Measurements from ENCODE around the gene CARMIL1.

The CARMIL1 gene

GRCh38 chr6:25472306-25472705 lies 193.1 kb downstream of the CARMIL1 start:
- H3K9me3 ChIP-seq (ENCODE audit: control insufficient read depth, low read length), result peaks cover 4% of the 10 kb centered on the region
- H3K4me3 ChIP-seq (ENCODE audit: extremely low read depth, insufficient read depth, low read length, poor library complexity, severe bottlenecking), result no peak overlapping the region
- peaks cover 7% of the 10 kb centered on the region for H3K36me3 ChIP-seq (ENCODE audit: control insufficient read depth, insufficient read depth, low read length)
- H3K27ac ChIP-seq (ENCODE audit: low read depth, low read length, severe bottlenecking), result no peak overlapping the region
- no peaks in the 10 kb centered on the region for H3K4me1 ChIP-seq (ENCODE audit: control insufficient read depth, insufficient read depth, low read length, poor library complexity, severe bottlenecking)
- WGBS, 2 experiments (ENCODE audit: insufficient coverage in 2 of 2), result no CpG with 5 or more reads among the region's 3 CpGs

- no peak overlapping the region for H3K27ac ChIP-seq (ENCODE audit: low read depth, low read length, severe bottlenecking)
- peaks cover 7% of the 10 kb centered on the region for H3K36me3 ChIP-seq (ENCODE audit: control insufficient read depth, insufficient read depth, low read length)
- H3K4me1 ChIP-seq (ENCODE audit: control insufficient read depth, insufficient read depth, low read length, poor library complexity, severe bottlenecking), result no peaks in the 10 kb centered on the region
- H3K9me3 ChIP-seq (ENCODE audit: control insufficient read depth, low read length), result peaks cover 4% of the 10 kb centered on the region
- WGBS, 2 experiments (ENCODE audit: insufficient coverage in 2 of 2), result 83% methylated on average over 1 of the region's 3 CpGs; no CpG with 5 or more reads in 1 of the 2 experiments
- H3K4me3 ChIP-seq (ENCODE audit: extremely low read depth, insufficient read depth, low read length, poor library complexity, severe bottlenecking), result no peak overlapping the region
These were observed 193.7 kb downstream of the CARMIL1 start for GRCh38 chr6:25472906-25473305.

- no peak overlapping the region for H3K27ac ChIP-seq (ENCODE audit: low read depth, low read length, severe bottlenecking)
- H3K4me1 ChIP-seq (ENCODE audit: control insufficient read depth, insufficient read depth, low read length, poor library complexity, severe bottlenecking), result no peaks in the 10 kb centered on the region
- H3K9me3 ChIP-seq (ENCODE audit: control insufficient read depth, low read length), result peaks cover 4% of the 10 kb centered on the region
- no CpG with 5 or more reads among the region's 3 CpGs for WGBS, 2 experiments (ENCODE audit: insufficient coverage in 2 of 2)
- peaks cover 7% of the 10 kb centered on the region for H3K36me3 ChIP-seq (ENCODE audit: control insufficient read depth, insufficient read depth, low read length)
- no peak overlapping the region for H3K4me3 ChIP-seq (ENCODE audit: extremely low read depth, insufficient read depth, low read length, poor library complexity, severe bottlenecking)
These were observed 194.3 kb downstream of the CARMIL1 start for GRCh38 chr6:25473447-25473846.

- WGBS, 2 experiments (ENCODE audit: insufficient coverage in 2 of 2), result 93 to 97% methylated on average over 3 of the region's 3 CpGs
- Histone ChIP-seq H3K27ac (ENCODE audit: low read depth, low read length, severe bottlenecking) (no peak overlapping the region), H3K36me3 (ENCODE audit: control insufficient read depth, insufficient read depth, low read length) (peaks cover 7% of the 10 kb centered on the region), H3K4me1 (ENCODE audit: control insufficient read depth, insufficient read depth, low read length, poor library complexity, severe bottlenecking) (no peaks in the 10 kb centered on the region), H3K4me3 (ENCODE audit: extremely low read depth, insufficient read depth, low read length, poor library complexity, severe bottlenecking) (no peak overlapping the region), H3K9me3 (ENCODE audit: control insufficient read depth, low read length) (peaks cover 4% of the 10 kb centered on the region)
These were observed 197.0 kb downstream of the CARMIL1 start for GRCh38 chr6:25476126-25476525.

GRCh38 chr6:25477006-25477590 lies 197.9 kb downstream of the CARMIL1 start:
- WGBS, 2 experiments (ENCODE audit: insufficient coverage in 2 of 2), result no CpG with 5 or more reads among the region's 4 CpGs
- peaks cover 4% of the 10 kb centered on the region for H3K9me3 ChIP-seq (ENCODE audit: control insufficient read depth, low read length)
- H3K27ac ChIP-seq (ENCODE audit: low read depth, low read length, severe bottlenecking), result peak overlapping the region; percentile 77
- H3K4me3 ChIP-seq (ENCODE audit: extremely low read depth, insufficient read depth, low read length, poor library complexity, severe bottlenecking), result no peak overlapping the region
- no peaks in the 10 kb centered on the region for H3K4me1 ChIP-seq (ENCODE audit: control insufficient read depth, insufficient read depth, low read length, poor library complexity, severe bottlenecking)
- H3K36me3 ChIP-seq (ENCODE audit: control insufficient read depth, insufficient read depth, low read length), result peaks cover 7% of the 10 kb centered on the region

GRCh38 chr6:25478973-25479372 lies 199.8 kb downstream of the CARMIL1 start:
- H3K4me3 ChIP-seq (ENCODE audit: extremely low read depth, insufficient read depth, low read length, poor library complexity, severe bottlenecking), result no peak overlapping the region
- WGBS, 2 experiments (ENCODE audit: insufficient coverage in 2 of 2), result no CpG with 5 or more reads among the region's 1 CpG
- H3K9me3 ChIP-seq (ENCODE audit: control insufficient read depth, low read length), result peaks cover 4% of the 10 kb centered on the region
- H3K36me3 ChIP-seq (ENCODE audit: control insufficient read depth, insufficient read depth, low read length), result no peaks in the 10 kb centered on the region
- H3K27ac ChIP-seq (ENCODE audit: low read depth, low read length, severe bottlenecking), result no peak overlapping the region
- no peaks in the 10 kb centered on the region for H3K4me1 ChIP-seq (ENCODE audit: control insufficient read depth, insufficient read depth, low read length, poor library complexity, severe bottlenecking)

- Histone ChIP-seq H3K36me3 (ENCODE audit: control insufficient read depth, insufficient read depth, low read length) (no peaks in the 10 kb centered on the region), H3K27ac (ENCODE audit: low read depth, low read length, severe bottlenecking) (no peak overlapping the region), H3K9me3 (ENCODE audit: control insufficient read depth, low read length) (peaks cover 1% of the 10 kb centered on the region), H3K4me3 (ENCODE audit: extremely low read depth, insufficient read depth, low read length, poor library complexity, severe bottlenecking) (no peak overlapping the region), H3K4me1 (ENCODE audit: control insufficient read depth, insufficient read depth, low read length, poor library complexity, severe bottlenecking) (no peaks in the 10 kb centered on the region)
- WGBS, 2 experiments (ENCODE audit: insufficient coverage in 2 of 2), result no CpG with 5 or more reads among the region's 1 CpG
These were observed 202.1 kb downstream of the CARMIL1 start for GRCh38 chr6:25481267-25481666.

- Histone ChIP-seq H3K36me3 (ENCODE audit: control insufficient read depth, insufficient read depth, low read length) (no peaks in the 10 kb centered on the region), H3K4me1 (ENCODE audit: control insufficient read depth, insufficient read depth, low read length, poor library complexity, severe bottlenecking) (no peaks in the 10 kb centered on the region), H3K4me3 (ENCODE audit: extremely low read depth, insufficient read depth, low read length, poor library complexity, severe bottlenecking) (no peak overlapping the region), H3K9me3 (ENCODE audit: control insufficient read depth, low read length) (no peaks in the 10 kb centered on the region), H3K27ac (ENCODE audit: low read depth, low read length, severe bottlenecking) (no peak overlapping the region)
- no CpG with 5 or more reads among the region's 1 CpG for WGBS, 2 experiments (ENCODE audit: insufficient coverage in 2 of 2)
These were observed 203.8 kb downstream of the CARMIL1 start for GRCh38 chr6:25482996-25483395.

GRCh38 chr6:25483943-25484342 lies 204.8 kb downstream of the CARMIL1 start:
- Histone ChIP-seq H3K9me3 (ENCODE audit: control insufficient read depth, low read length) (no peaks in the 10 kb centered on the region), H3K4me3 (ENCODE audit: extremely low read depth, insufficient read depth, low read length, poor library complexity, severe bottlenecking) (no peak overlapping the region), H3K36me3 (ENCODE audit: control insufficient read depth, insufficient read depth, low read length) (no peaks in the 10 kb centered on the region), H3K4me1 (ENCODE audit: control insufficient read depth, insufficient read depth, low read length, poor library complexity, severe bottlenecking) (no peaks in the 10 kb centered on the region), H3K27ac (ENCODE audit: low read depth, low read length, severe bottlenecking) (no peak overlapping the region)
- WGBS, 2 experiments (ENCODE audit: insufficient coverage in 2 of 2), result 92 to 98% methylated on average over 3 of the region's 5 CpGs

GRCh38 chr6:25484900-25485299 lies 205.7 kb downstream of the CARMIL1 start:
- Histone ChIP-seq H3K4me3 (ENCODE audit: extremely low read depth, insufficient read depth, low read length, poor library complexity, severe bottlenecking) (no peak overlapping the region), H3K27ac (ENCODE audit: low read depth, low read length, severe bottlenecking) (no peak overlapping the region), H3K36me3 (ENCODE audit: control insufficient read depth, insufficient read depth, low read length) (no peaks in the 10 kb centered on the region), H3K4me1 (ENCODE audit: control insufficient read depth, insufficient read depth, low read length, poor library complexity, severe bottlenecking) (peaks cover 1% of the 10 kb centered on the region), H3K9me3 (ENCODE audit: control insufficient read depth, low read length) (no peaks in the 10 kb centered on the region)
- 80% methylated on average over 1 of the region's 4 CpGs; no CpG with 5 or more reads in 1 of the 2 experiments for WGBS, 2 experiments (ENCODE audit: insufficient coverage in 2 of 2)

- Histone ChIP-seq H3K9me3 (ENCODE audit: control insufficient read depth, low read length) (no peaks in the 10 kb centered on the region), H3K36me3 (ENCODE audit: control insufficient read depth, insufficient read depth, low read length) (no peaks in the 10 kb centered on the region), H3K27ac (ENCODE audit: low read depth, low read length, severe bottlenecking) (no peak overlapping the region), H3K4me3 (ENCODE audit: extremely low read depth, insufficient read depth, low read length, poor library complexity, severe bottlenecking) (no peak overlapping the region), H3K4me1 (ENCODE audit: control insufficient read depth, insufficient read depth, low read length, poor library complexity, severe bottlenecking) (peaks cover 6% of the 10 kb centered on the region)
- WGBS, 2 experiments (ENCODE audit: insufficient coverage in 2 of 2), result 90 to 92% methylated on average over 2 to 3 of the region's 8 CpGs
These were observed 206.8 kb downstream of the CARMIL1 start for GRCh38 chr6:25485821-25486534.
